ENCODE results near the gene AKAP13. TPM values are rescaled to one million over a fixed set of nuclear protein-coding genes. Genes with fewer than 3 reads are reported as not detected.

AKAP13 gene
- total and polyA plus RNA-seq, 2 of the 8 experiments (the other 6 are each of a cell fraction or from before 2014, with no cell fraction given), result 14.0 to 46.2 TPM

DNA sequence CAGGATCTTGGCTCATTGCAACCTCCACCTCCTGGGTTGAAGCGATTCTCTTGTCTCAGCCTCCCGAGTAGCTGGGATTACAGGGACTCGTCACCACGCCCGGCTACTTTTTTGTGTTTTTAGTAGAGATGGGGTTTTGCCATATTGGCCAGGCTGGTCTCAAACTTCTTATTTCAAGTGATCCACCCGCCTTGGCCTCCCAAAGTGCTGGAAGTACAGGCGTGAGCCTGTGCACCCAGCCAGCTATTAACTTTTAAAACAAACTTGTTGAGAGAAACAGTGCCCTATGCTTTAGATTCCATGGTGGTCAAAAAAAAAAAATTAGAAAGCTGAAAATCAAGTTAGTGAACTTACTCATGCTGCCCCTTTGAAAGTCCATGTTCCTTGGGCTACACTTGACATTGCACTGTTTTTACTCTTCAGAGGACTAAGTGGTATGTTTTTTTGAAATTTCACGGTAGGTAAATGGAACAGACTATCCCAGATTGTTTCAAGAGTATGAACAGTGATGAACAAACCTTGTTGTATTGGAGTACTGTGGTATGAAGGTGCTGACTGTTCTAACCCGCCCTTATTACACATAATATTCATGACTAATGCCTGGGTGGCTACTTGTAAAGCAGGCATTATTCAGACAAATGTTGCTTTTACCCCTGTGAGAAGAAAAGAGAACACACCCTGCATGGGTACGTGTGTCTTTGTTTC lies 207.5 kb downstream of the AKAP13 start:
- Histone ChIP-seq H3K4me2 (ENCODE audit: insufficient read depth in 1 of 2, low read depth in 2 of 2, low read length in 2 of 2) (no peak overlapping the region), H4K91ac (replicated peaks; ENCODE audit: insufficient read length, low read length) (no peak overlapping the region), H3K4ac (replicated peaks; ENCODE audit: insufficient read length, low read depth, low read length) (no peak overlapping the region), H2AK5ac (ENCODE audit: low read depth, low read length) (no peak overlapping the region), H3K79me2 (ENCODE audit: control insufficient read depth in 1 of 2, insufficient read depth in 2 of 2, low read length in 2 of 2) (peaks cover 0 to 11% of the 10 kb centered on the region in 2 experiments; a peak in 2 of 4 replicates), H2BK15ac (ENCODE audit: low read length) (no peak overlapping the region), H3K56ac (replicated peaks; ENCODE audit: insufficient read length, low read depth, low read length) (no peak overlapping the region), H3K14ac (ENCODE audit: insufficient read length) (no peak overlapping the region), H3K23me2 (ENCODE audit: low read depth, low read length) (no peaks in the 10 kb centered on the region), H4K5ac (ENCODE audit: insufficient read length, low read depth, low read length) (no peak overlapping the region), H2BK5ac (ENCODE audit: low read depth, low read length) (no peak overlapping the region), H3K18ac (ENCODE audit: extremely low read depth, low read length) (no peak overlapping the region), H3K4me1 (replicated peaks in 1 of 4; ENCODE audit: control insufficient read depth in 3 of 4, insufficient read depth in 4 of 4, low read length in 3 of 4) (peaks cover 0 to 4% (median 0%) of the 10 kb centered on the region in 4 experiments; a peak in 1 of 7 replicates), H3K27ac (ENCODE audit: low read depth, low read length) (no peak overlapping the region), H2AFZ (ENCODE audit: low read length) (no peak overlapping the region), H4K8ac (ENCODE audit: extremely low read depth, insufficient read depth, low read length) (no peak overlapping the region), H4K20me1 (replicated peaks in 1 of 2; ENCODE audit: control insufficient read depth in 1 of 2, insufficient read depth in 2 of 2, low read length in 2 of 2) (no peaks in the 10 kb centered on the region), H3K36me3 (ENCODE audit: control insufficient read depth in 2 of 4, insufficient read depth in 4 of 4, low read length in 3 of 4) (no peaks in the 10 kb centered on the region; a peak in 2 of 8 replicates), H3K9me3 (ENCODE audit: insufficient read depth in 2 of 2, low read depth in 1 of 2, low read length in 1 of 2) (no peaks in the 10 kb centered on the region; a peak in 1 of 4 replicates), H2BK12ac (ENCODE audit: low read depth, low read length) (no peak overlapping the region), H2BK120ac (replicated peaks; ENCODE audit: low read depth, low read length) (no peak overlapping the region), H3K27me3 (replicated peaks in 1 of 4; ENCODE audit: control insufficient read depth in 3 of 4, extremely low read depth in 1 of 4, insufficient read depth in 3 of 4, low read length in 3 of 4) (peaks cover 0 to 1% (median 0%) of the 10 kb centered on the region in 4 experiments; a peak in 1 of 7 replicates), H3K4me3 (ENCODE audit: extremely low read depth in 1 of 4, insufficient read depth in 2 of 4, low read depth in 3 of 4, low read length in 4 of 4) (no peak overlapping the region), H3K9ac (replicated peaks in 1 of 4; ENCODE audit: extremely low read depth in 1 of 4, low read depth in 3 of 4, low read length in 3 of 4) (no peak overlapping the region), H2BK20ac (ENCODE audit: low read length) (no peak overlapping the region), H3K79me1 (ENCODE audit: low read depth, low read length) (no peaks in the 10 kb centered on the region), H3K23ac (ENCODE audit: insufficient read length) (no peak overlapping the region)
- CTCF ChIA-PET (ENCODE audit: partially characterized antibody), result no interaction called here
- TF ChIP-seq TAF1 (IDR thresholded peaks at IDR 0.05; ENCODE audit: low read depth, low read length), result no peak
- no peak for TF ChIP-seq HDAC2 (IDR thresholded peaks at IDR 0.05; ENCODE audit: borderline replicate concordance in 1 of 2, low read depth in 2 of 2, low read length in 2 of 2)
- TF ChIP-seq EGR1 (IDR thresholded peaks at IDR 0.05; ENCODE audit: borderline replicate concordance, low read depth, low read length), result no peak
- no peak for TF ChIP-seq POU5F1 (IDR thresholded peaks at IDR 0.05; ENCODE audit: low read depth, low read length)
- no peak for TF ChIP-seq RXRA (IDR thresholded peaks at IDR 0.05; ENCODE audit: insufficient read depth, low read depth, low read length)
- TF ChIP-seq, protein P1, sequence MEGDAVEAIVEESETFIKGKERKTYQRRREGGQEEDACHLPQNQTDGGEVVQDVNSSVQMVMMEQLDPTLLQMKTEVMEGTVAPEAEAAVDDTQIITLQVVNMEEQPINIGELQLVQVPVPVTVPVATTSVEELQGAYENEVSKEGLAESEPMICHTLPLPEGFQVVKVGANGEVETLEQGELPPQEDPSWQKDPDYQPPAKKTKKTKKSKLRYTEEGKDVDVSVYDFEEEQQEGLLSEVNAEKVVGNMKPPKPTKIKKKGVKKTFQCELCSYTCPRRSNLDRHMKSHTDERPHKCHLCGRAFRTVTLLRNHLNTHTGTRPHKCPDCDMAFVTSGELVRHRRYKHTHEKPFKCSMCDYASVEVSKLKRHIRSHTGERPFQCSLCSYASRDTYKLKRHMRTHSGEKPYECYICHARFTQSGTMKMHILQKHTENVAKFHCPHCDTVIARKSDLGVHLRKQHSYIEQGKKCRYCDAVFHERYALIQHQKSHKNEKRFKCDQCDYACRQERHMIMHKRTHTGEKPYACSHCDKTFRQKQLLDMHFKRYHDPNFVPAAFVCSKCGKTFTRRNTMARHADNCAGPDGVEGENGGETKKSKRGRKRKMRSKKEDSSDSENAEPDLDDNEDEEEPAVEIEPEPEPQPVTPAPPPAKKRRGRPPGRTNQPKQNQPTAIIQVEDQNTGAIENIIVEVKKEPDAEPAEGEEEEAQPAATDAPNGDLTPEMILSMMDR (IDR thresholded peaks at IDR 0.05; ENCODE audit: control extremely low read depth in 1 of 3, insufficient read depth in 1 of 3, low read depth in 1 of 3, low read length in 3 of 3), result no peak
- TF ChIP-seq, protein P2, sequence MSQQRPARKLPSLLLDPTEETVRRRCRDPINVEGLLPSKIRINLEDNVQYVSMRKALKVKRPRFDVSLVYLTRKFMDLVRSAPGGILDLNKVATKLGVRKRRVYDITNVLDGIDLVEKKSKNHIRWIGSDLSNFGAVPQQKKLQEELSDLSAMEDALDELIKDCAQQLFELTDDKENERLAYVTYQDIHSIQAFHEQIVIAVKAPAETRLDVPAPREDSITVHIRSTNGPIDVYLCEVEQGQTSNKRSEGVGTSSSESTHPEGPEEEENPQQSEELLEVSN (IDR thresholded peaks at IDR 0.05), result no peak
- DNase-seq (ENCODE audit: low read depth in 1 of 2, low spot score in 2 of 2) (no peak), FAIRE-seq (no peak)
- POLR2A ChIA-PET (ENCODE audit: partially characterized antibody), result no interaction called here
- 90% methylated on average over 10 of the region's 10 CpGs; no CpG with 5 or more reads in 1 of the 2 experiments for WGBS, 2 experiments (ENCODE audit: extremely low coverage in 1 of 2, insufficient coverage in 1 of 2, insufficient read length in 1 of 2, insufficient replicate concordance in 2 of 2, low coverage in 1 of 2, low lambda C conversion rate in 2 of 2, missing lambda C conversion rate in 1 of 2)

Measured in H1 (cell line).